ENCODE measurements around the gene HNF1B.

- no peak for TF ChIP-seq CTCF (IDR thresholded peaks at IDR 0.05; ENCODE audit: extremely low read depth in 1 of 2, insufficient read depth in 1 of 2, low read depth in 1 of 2, low read length in 2 of 2)
- no peak for TF ChIP-seq POLR2A (IDR thresholded peaks at IDR 0.05; ENCODE audit: low read depth, low read length)
Observed at GRCh38 chr17:37779554-37779953, 34.7 kb upstream of the HNF1B start.

Data from endothelial cell of umbilical vein (primary cell).